SK-N-MC (cell line): ENCODE data around the gene CHRND.

Experiments used
- EZH2 ChIP-seq: fragments of 200-600 bp; sonication (generic); IDR thresholded peaks from one replicate; pipeline ENCODE4 v1.6.1; 2017; ENCODE audit warnings: antibody characterized with exemption
- FOXP2 ChIP-seq: optimal IDR thresholded peaks from 2 replicates; pipeline ENCODE3; 2011; ENCODE audit warnings: mild to moderate bottlenecking, moderate library complexity; ENCODE audit not compliant: insufficient read depth; ENCODE audit errors: extremely low read length, control extremely low read depth
- POLR2AphosphoS5 ChIP-seq: IDR thresholded peaks from 2 replicates; pipeline ENCODE4 v1.6.1; 2012; ENCODE audit warnings: mild to moderate bottlenecking, low read depth, low read length, borderline replicate concordance

DNA sequence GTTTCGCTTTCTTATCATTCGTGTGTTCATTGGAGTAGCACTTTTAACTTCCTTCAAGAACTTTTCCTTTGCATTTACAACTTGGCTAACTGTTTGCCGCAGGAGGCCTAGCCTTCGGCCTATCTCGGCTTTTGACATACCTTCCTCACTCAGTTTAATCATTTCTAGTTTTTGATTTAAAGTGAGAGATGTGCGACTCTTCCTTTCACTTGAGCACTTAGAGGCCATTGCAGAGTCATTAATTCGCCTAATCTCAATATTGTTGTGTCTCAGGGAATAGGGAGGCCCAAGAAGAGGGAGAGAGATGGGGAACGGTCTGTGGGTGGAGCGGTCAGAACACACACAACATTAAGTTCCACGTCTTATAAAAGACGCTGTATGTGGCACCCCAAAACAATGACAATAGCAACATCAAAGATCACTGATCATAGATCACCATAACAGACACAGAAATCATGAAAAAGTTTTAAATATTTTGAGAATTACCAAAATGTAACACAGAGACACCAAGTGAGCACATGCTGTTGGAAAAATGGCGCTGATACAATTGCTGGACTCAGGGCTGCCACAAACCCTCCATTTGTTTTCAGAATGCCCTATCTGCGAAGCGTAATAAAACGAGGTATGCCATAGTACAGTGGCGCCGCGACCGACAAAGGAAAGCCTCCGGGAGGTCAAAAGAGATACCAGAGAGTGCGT lies 23.8 kb downstream of the CHRND start:
- no peak for TF ChIP-seq EZH2
- TF ChIP-seq POLR2AphosphoS5 = no peak
- TF ChIP-seq FOXP2 = no peak
